ENCODE measurements around the gene ALKBH5.
A peak's percentile ranks its signal among the peaks of the same experiment; 100 is the strongest.

Gene ALKBH5

GRCh38 chr17:18183334-18184142 lies at the start of gene ALKBH5:
TSS of gene ALKBH5 (plus strand) at chr17:18183828. CDS start at chr17:18184244, 416 bp downstream.
- peak; percentile 97 for DNase-seq

- no peak for DNase-seq
Observed at GRCh38 chr17:18136357-18136756, 47.3 kb upstream of the ALKBH5 start.

GRCh38 chr17:18138065-18138749 lies 45.4 kb upstream of the ALKBH5 start:
- no peak for DNase-seq

GRCh38 chr17:18139092-18139491 lies 44.5 kb upstream of the ALKBH5 start:
- no peak for DNase-seq

GRCh38 chr17:18139498-18139897 lies 44.1 kb upstream of the ALKBH5 start:
- DNase-seq: no peak

GRCh38 chr17:18139949-18140348 lies 43.7 kb upstream of the ALKBH5 start:
- DNase-seq: no peak

- no peak for DNase-seq
Observed at GRCh38 chr17:18140648-18141047, 43.0 kb upstream of the ALKBH5 start.

GRCh38 chr17:18141210-18141803 lies 42.3 kb upstream of the ALKBH5 start:
- no peak for DNase-seq

GRCh38 chr17:18142417-18142816 lies 41.2 kb upstream of the ALKBH5 start:
- DNase-seq: no peak

- no peak for DNase-seq
Observed at GRCh38 chr17:18143044-18143936, 40.3 kb upstream of the ALKBH5 start.

- DNase-seq: no peak
Observed at GRCh38 chr17:18144261-18144660, 39.4 kb upstream of the ALKBH5 start.

GRCh38 chr17:18144855-18145254 lies 38.8 kb upstream of the ALKBH5 start:
- DNase-seq: no peak

- no peak for DNase-seq
Observed at GRCh38 chr17:18145811-18146210, 37.8 kb upstream of the ALKBH5 start.

GRCh38 chr17:18146259-18146658 lies 37.4 kb upstream of the ALKBH5 start:
- no peak for DNase-seq

GRCh38 chr17:18146980-18147379 lies 36.6 kb upstream of the ALKBH5 start:
- DNase-seq: no peak

- DNase-seq: no peak
Observed at GRCh38 chr17:18148586-18148985, 35.0 kb upstream of the ALKBH5 start.

GRCh38 chr17:18151290-18151689 lies 32.3 kb upstream of the ALKBH5 start:
- no peak for DNase-seq

- no peak for DNase-seq
Observed at GRCh38 chr17:18155179-18155578, 28.4 kb upstream of the ALKBH5 start.

- no peak for DNase-seq
Observed at GRCh38 chr17:18156171-18156975, 27.3 kb upstream of the ALKBH5 start.

- no peak for DNase-seq
Observed at GRCh38 chr17:18156976-18157280, 26.7 kb upstream of the ALKBH5 start.

GRCh38 chr17:18157354-18157985 lies 26.2 kb upstream of the ALKBH5 start:
- no peak for DNase-seq
